Transverse colon (tissue), 4 donors: ENCODE results near the gene STON2. TPM values are rescaled to one million over a fixed set of nuclear protein-coding genes. Genes with fewer than 3 reads are reported as not detected.
"Not testable (repeated sequence)": the region's sequence is repeated elsewhere in the genome, so short reads cannot be mapped to it uniquely, and the experiment has no call there.

Experiments
- DNase-seq: peaks from one replicate; pipeline ENCODE4 v3.0.0-alpha.2; 2019
- H3K27ac ChIP-seq, 4 donors: fragments of 200-600 bp; sonication (generic); 2 replicates each; pipeline ENCODE4 v1.5.1; 2016 to 2018; ENCODE audit warnings: inconsistent platforms in 4 of 4
- H3K27me3 ChIP-seq: fragments of 200-600 bp; sonication (generic); 2 replicates; pipeline ENCODE4 v1.5.1; 2017; ENCODE audit warnings: inconsistent platforms
- H3K36me3 ChIP-seq, 4 donors: fragments of 200-600 bp; sonication (generic); 2 replicates each; pipeline ENCODE4 v1.5.1; 2017 to 2019; ENCODE audit warnings: inconsistent platforms in 4 of 4
- H3K4me1 ChIP-seq, 4 donors: fragments of 200-600 bp; sonication (generic); 2 replicates each; pipeline ENCODE4 v1.5.1; 2017 to 2020; ENCODE audit warnings: inconsistent platforms in 4 of 4
- H3K4me3 ChIP-seq, 4 donors: fragments of 200-600 bp; sonication (generic); 1 replicate in 1 of 4; 2 replicates in 3 of 4; pipeline versions ENCODE4 v1.5.1 to v1.6.1; 2017 to 2019; ENCODE audit warnings: inconsistent platforms in 4 of 4
- H3K9me3 ChIP-seq, 2 donors: fragments of 200-600 bp; sonication (generic); 2 replicates each; pipeline ENCODE4 v1.5.1; 2017 to 2019; ENCODE audit warnings: inconsistent platforms in 2 of 2
- EP300 ChIP-seq: sonication (generic); formaldehyde crosslinking; IDR thresholded peaks from one replicate; pipeline ENCODE4 v1.6.1; 2017; ENCODE audit warnings: antibody characterized with exemption, low read depth
- POLR2A ChIP-seq: fragments of 450-650 bp; IDR thresholded peaks from one replicate; pipeline ENCODE4 v1.6.1; 2016; ENCODE audit warnings: antibody characterized with exemption, mild to moderate bottlenecking, moderate library complexity
- POLR2AphosphoS5 ChIP-seq, 3 donors: sonication (generic); formaldehyde crosslinking; IDR thresholded peaks; one replicate each; pipeline ENCODE4 v1.6.1; 2016; ENCODE audit warnings: antibody characterized with exemption in 3 of 3
- WGBS, 2 donors: methylation state at CpG; one replicate each; pipeline ENCODE4 v1.1.5; 2018; ENCODE audit warnings: low coverage in 1 of 2; 5-methylcytosine and 5-hydroxymethylcytosine counted together
- in situ Hi-C, 4 donors: fragments of 200-750 bp; cut with MboI; loops; one replicate each; pipeline versions ENCODE4 v1.15.0 to v1.15.1; 2017; ENCODE audit warnings: low sequenced_read_pairs in 3 of 4, low pct_ligation_motif_present in 1 of 4, low pct_unique_long_range_greater_than_20kb in 1 of 4
- intact Hi-C: fragments of 100-400 bp; cut with DNase I; formaldehyde crosslinking; loops from one replicate; pipeline ENCODE4 v1.15.1; 2023; ENCODE audit warnings: low total_unique reads
- total RNA-seq, 4 donors: library from RNA; depleted of rRNA; stranded (reverse); fragments of >200 nt; gene quantifications; one replicate each; pipeline ENCODE4 v1.1.0, GENCODE V29; 2016
- TF ChIP-seq, protein P1 (sequence below), 5 experiments: fragments of 200-600 bp in 3 of 5; fragments of 450-650 bp in 2 of 5; sonication (generic) in 3 of 5; IDR thresholded peaks; 1 replicate in 2 of 5; 2 replicates in 3 of 5; pipeline ENCODE4 v1.5.1; 2016 to 2017; ENCODE audit warnings: antibody characterized with exemption in 5 of 5, inconsistent platforms in 3 of 5, mild to moderate bottlenecking in 2 of 5, moderate library complexity in 1 of 5

Gene STON2
- total RNA-seq, 4 donors from 2014 or later, result 10.8 to 39.4 (median 17.5) TPM

DNA sequence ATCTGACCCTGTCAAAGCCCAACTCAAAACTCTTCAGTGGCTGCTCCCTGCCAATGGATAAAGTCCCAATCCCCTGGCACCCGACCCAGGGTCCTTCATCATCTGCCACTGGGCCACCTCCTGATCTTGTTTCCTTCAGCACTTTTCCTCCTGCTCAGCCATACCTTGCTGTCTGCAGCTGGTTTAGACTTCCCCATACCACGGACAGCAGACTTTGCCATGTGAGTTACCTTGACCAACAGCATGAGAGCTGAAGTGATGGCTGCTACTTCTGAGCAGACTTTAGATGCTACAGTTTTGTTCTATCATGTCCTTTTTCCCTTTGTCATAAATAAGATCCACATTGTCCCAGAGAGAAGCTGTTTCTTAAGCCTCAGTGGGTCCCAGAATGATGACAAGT lies 33.3 kb upstream of the STON2 start:
- Histone ChIP-seq H3K4me1 (peaks cover 5 to 22% (median 11%) of the 10 kb centered on the region in 4 donors), H3K27ac (no peak overlapping the region), H3K27me3 (peaks cover 30% of the 10 kb centered on the region), H3K9me3 (no peaks in the 10 kb centered on the region), H3K36me3 (no peaks in the 10 kb centered on the region), H3K4me3 (no peak overlapping the region)
- intact Hi-C loops (no loop called here), in situ Hi-C loops (no loop called here)
- no peak for TF ChIP-seq EP300
- TF ChIP-seq POLR2A, result no peak
- TF ChIP-seq POLR2AphosphoS5 (IDR thresholded peaks at IDR 0.05), result no peak
- TF ChIP-seq, protein P1, sequence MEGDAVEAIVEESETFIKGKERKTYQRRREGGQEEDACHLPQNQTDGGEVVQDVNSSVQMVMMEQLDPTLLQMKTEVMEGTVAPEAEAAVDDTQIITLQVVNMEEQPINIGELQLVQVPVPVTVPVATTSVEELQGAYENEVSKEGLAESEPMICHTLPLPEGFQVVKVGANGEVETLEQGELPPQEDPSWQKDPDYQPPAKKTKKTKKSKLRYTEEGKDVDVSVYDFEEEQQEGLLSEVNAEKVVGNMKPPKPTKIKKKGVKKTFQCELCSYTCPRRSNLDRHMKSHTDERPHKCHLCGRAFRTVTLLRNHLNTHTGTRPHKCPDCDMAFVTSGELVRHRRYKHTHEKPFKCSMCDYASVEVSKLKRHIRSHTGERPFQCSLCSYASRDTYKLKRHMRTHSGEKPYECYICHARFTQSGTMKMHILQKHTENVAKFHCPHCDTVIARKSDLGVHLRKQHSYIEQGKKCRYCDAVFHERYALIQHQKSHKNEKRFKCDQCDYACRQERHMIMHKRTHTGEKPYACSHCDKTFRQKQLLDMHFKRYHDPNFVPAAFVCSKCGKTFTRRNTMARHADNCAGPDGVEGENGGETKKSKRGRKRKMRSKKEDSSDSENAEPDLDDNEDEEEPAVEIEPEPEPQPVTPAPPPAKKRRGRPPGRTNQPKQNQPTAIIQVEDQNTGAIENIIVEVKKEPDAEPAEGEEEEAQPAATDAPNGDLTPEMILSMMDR (IDR thresholded peaks at IDR 0.05), result no peak
- DNase-seq, result no peak
- 68% methylated on average over 2 of the region's 2 CpGs; no CpG with 5 or more reads in 1 of the 2 donors for WGBS, 2 donors

DNA sequence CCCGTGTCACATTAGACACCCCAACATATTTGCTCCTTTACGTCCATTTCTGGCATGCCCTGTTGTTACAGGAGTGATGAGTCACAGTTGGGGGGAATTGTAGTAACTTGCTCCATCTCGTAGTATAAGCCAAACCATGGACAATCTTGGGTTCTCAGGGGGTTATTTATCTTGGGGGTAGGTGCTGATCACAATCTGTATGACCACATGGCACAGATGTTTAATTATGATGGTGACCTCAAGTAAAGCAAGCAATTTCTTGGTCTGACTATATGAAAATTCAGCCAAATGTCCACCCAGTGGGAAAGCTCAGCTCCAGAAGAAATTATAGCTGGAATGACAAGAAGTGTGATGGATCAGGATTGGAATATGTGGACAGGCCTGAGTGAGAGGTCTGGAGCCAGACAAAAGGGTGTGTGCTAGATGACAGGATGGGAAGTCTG lies 32.1 kb upstream of the STON2 start:
- H3K36me3 ChIP-seq, result no peaks in the 10 kb centered on the region
- no peak for DNase-seq
- no peaks in the 10 kb centered on the region for H3K9me3 ChIP-seq
- 80 to 100% methylated on average over 2 to 3 of the region's 3 CpGs for WGBS, 2 donors
- H3K4me1 ChIP-seq, result peaks cover 5 to 24% (median 11%) of the 10 kb centered on the region in 4 donors
- peaks cover 26% of the 10 kb centered on the region for H3K27me3 ChIP-seq
- no peak overlapping the region for H3K27ac ChIP-seq
- intact Hi-C loops, result no loop called here
- in situ Hi-C loops, result no loop called here
- no peak overlapping the region for H3K4me3 ChIP-seq
- TF ChIP-seq EP300 (no peak), POLR2AphosphoS5 (IDR thresholded peaks at IDR 0.05) (no peak), POLR2A (no peak)
- TF ChIP-seq, protein P1 (IDR thresholded peaks at IDR 0.05), result no peak

DNA sequence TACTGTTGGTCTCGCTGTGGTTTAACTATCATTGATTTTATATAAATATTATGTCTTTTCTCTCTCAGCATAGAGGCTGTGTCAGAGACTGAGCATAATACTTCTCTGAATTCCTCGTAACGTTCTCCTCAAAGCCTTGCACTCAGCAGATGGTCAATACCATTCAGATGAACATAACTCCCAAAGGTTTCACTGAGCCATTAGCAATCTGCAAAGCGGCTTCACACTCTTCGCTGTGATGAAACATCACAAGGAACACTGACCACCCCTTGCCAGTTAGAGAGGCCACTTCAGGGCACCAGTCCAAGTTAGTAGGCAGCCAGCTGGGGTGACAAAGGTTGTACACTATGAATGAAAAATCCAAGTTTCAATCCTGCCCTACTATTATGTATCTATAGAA lies 30.1 kb upstream of the STON2 start:
- TF ChIP-seq POLR2A, result no peak
- TF ChIP-seq, protein P1 (IDR thresholded peaks at IDR 0.05), result no peak
- TF ChIP-seq POLR2AphosphoS5 (IDR thresholded peaks at IDR 0.05), result no peak
- no peak for TF ChIP-seq EP300
- peaks cover 0 to 10% (median under 1%) of the 10 kb centered on the region in 4 donors for H3K4me1 ChIP-seq
- no peaks in the 10 kb centered on the region for H3K9me3 ChIP-seq
- in situ Hi-C loops (no loop called here), intact Hi-C loops (no loop called here)
- DNase-seq, result no peak
- H3K27me3 ChIP-seq, result peaks cover 15% of the 10 kb centered on the region
- WGBS, 2 donors, result 78 to 88% methylated on average over 5 of the region's 5 CpGs
- H3K36me3 ChIP-seq, result no peaks in the 10 kb centered on the region
- H3K4me3 ChIP-seq, result no peak overlapping the region
- no peak overlapping the region for H3K27ac ChIP-seq

DNA sequence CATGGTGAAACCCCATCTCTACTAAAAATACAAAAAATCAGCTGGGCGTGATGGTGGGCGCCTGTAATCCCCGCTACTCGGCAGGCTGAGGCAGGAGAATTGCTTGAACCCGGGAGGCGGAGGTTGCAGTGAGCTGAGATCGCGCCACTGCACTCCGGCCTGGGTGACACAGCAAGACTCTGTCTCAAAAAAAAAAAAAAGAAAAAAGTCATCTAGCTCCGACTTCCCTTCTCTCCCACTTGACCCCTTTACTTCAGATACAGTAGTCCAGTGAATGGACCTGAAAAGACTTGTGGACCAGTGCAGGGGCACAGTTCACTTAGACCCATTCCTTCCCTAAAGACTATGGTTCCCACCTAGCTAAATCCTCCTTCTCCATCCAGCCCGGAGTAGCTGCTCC lies 29.6 kb upstream of the STON2 start:
- H3K36me3 ChIP-seq, intact Hi-C loops, H3K4me1 ChIP-seq, H3K27ac ChIP-seq, H3K4me3 ChIP-seq, H3K9me3 ChIP-seq, DNase-seq, in situ Hi-C loops: not testable (repeated sequence)
- 89 to 98% methylated on average over 7 to 11 of the region's 11 CpGs for WGBS, 2 donors
- H3K27me3 ChIP-seq, result peaks cover 11% of the 10 kb centered on the region

DNA sequence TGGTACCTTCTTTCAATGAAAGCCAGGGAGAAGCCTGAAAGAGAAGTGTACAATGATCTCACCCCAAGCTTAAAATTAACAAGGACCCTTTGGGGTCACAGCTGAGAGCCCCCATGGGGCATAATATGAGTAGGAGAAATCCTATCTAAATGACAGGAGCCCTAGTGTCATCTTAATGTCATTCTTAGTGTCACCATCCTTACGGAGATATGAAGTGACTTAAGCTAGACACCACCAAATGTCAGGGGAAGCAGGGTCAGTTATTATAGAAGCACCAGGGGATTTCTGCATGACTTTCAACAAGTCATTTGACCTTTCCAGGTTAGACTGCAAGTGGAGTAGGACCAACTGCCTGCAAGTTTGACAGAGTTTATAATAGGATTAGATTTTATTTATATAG lies 28.9 kb upstream of the STON2 start:
- TF ChIP-seq EP300, result no peak
- TF ChIP-seq, protein P1 (IDR thresholded peaks at IDR 0.05), result no peak
- no peak for TF ChIP-seq POLR2AphosphoS5 (IDR thresholded peaks at IDR 0.05)
- no peak for TF ChIP-seq POLR2A
- Histone ChIP-seq H3K9me3 (no peaks in the 10 kb centered on the region), H3K27me3 (peaks cover 3% of the 10 kb centered on the region), H3K27ac (no peak overlapping the region), H3K36me3 (no peaks in the 10 kb centered on the region), H3K4me3 (no peak overlapping the region), H3K4me1 (peaks cover 0 to 8% (median 0%) of the 10 kb centered on the region in 4 donors)
- in situ Hi-C loops (no loop called here), intact Hi-C loops (no loop called here)
- DNase-seq, result no peak
- WGBS, 2 donors, result 78 to 86% methylated on average over 1 of the region's 1 CpG
